ENCODE measurements around the gene SDC1.

- TF ChIP-seq CTCF (IDR thresholded peaks at IDR 0.05; ENCODE audit: control extremely low read depth in 1 of 3, insufficient read depth in 1 of 3, low read depth in 1 of 3, low read length in 3 of 3) (no peak), CEBPB (IDR thresholded peaks at IDR 0.05; ENCODE audit: low read depth, low read length) (no peak), EZH2 (IDR thresholded peaks at IDR 0.05; ENCODE audit: low read depth, low read length, severe bottlenecking) (no peak), SIN3A (conservative IDR thresholded peaks at IDR 0.05 in 1 of 2, IDR thresholded peaks at IDR 0.05 in 1 of 2; ENCODE audit: low read depth in 1 of 2, low read length in 2 of 2) (no peak), BACH1 (IDR thresholded peaks at IDR 0.05; ENCODE audit: low read length) (no peak), MAX (IDR thresholded peaks at IDR 0.05) (no peak)
These were observed 1.2 kb upstream of the SDC1 start for GRCh38 chr2:20226152-20226545.
